Sigmoid colon (tissue), 7 donors: ENCODE data around the gene HNRNPA3. TPM values are rescaled to one million over a fixed set of nuclear protein-coding genes. Genes with fewer than 3 reads are reported as not detected.
A peak's percentile ranks its signal among the peaks of the same experiment; 100 is the strongest.
"Not testable (repeated sequence)": the region's sequence is repeated elsewhere in the genome, so short reads cannot be mapped to it uniquely, and the experiment has no call there.

Source experiments
- DNase-seq: peaks from one replicate; pipeline ENCODE4 v3.0.0-alpha.2; 2019
- H3K27ac ChIP-seq, 4 donors: fragments of 200-600 bp; sonication (generic); one replicate each; pipeline ENCODE4 v1.5.1; 2016 to 2019; ENCODE audit warnings: mild to moderate bottlenecking in 1 of 4
- H3K27me3 ChIP-seq, 3 donors: fragments of 200-600 bp; sonication (generic); one replicate each; pipeline ENCODE4 v1.5.1; 2019; ENCODE audit warnings: mild to moderate bottlenecking in 1 of 3
- H3K36me3 ChIP-seq, 4 donors: fragments of 200-600 bp; sonication (generic); one replicate each; pipeline ENCODE4 v1.5.1; 2016 to 2019
- H3K4me1 ChIP-seq, 4 donors: fragments of 200-600 bp; sonication (generic); one replicate each; pipeline ENCODE4 v1.5.1; 2017 to 2019
- H3K4me3 ChIP-seq, 4 donors: fragments of 200-600 bp; sonication (generic); one replicate each; pipeline ENCODE4 v1.5.1; 2017 to 2019; ENCODE audit warnings: mild to moderate bottlenecking in 2 of 4, moderate library complexity in 1 of 4
- H3K9me3 ChIP-seq, 4 donors: fragments of 200-600 bp in 3 of 4; sonication (generic) in 3 of 4; one replicate each; pipeline versions ENCODE4 v1.5.1 to v1.6.1; 2013 to 2019
- CTCF ChIP-seq, 4 experiments: fragments of 450-650 bp in 3 of 4; fragments of 200-600 bp in 1 of 4; IDR thresholded peaks; one replicate each; pipeline ENCODE4 v1.5.1; 2016 to 2019; ENCODE audit warnings: antibody characterized with exemption in 4 of 4, mild to moderate bottlenecking in 3 of 4, moderate library complexity in 2 of 4
- EP300 ChIP-seq, 4 donors: sonication (generic); formaldehyde crosslinking; IDR thresholded peaks; one replicate each; pipeline ENCODE4 v1.6.1; 2017; ENCODE audit warnings: antibody characterized with exemption in 4 of 4
- POLR2A ChIP-seq, 2 donors: fragments of 450-650 bp; IDR thresholded peaks; one replicate each; pipeline ENCODE4 v1.6.1; 2016; ENCODE audit warnings: antibody characterized with exemption in 2 of 2, mild to moderate bottlenecking in 2 of 2, moderate library complexity in 2 of 2
- POLR2AphosphoS5 ChIP-seq, 4 donors: sonication (generic); formaldehyde crosslinking; IDR thresholded peaks; one replicate each; pipeline ENCODE4 v1.6.1; 2017; ENCODE audit warnings: antibody characterized with exemption in 4 of 4
- WGBS, 2 donors: extraction: QIAGEN DNeasy Blood & Tissue Kit; methylation state at CpG; one replicate each; pipeline ENCODE4 v1.1.7; 2013; 5-methylcytosine and 5-hydroxymethylcytosine counted together
- intact Hi-C: fragments of 100-400 bp; cut with DNase I; formaldehyde crosslinking; loops from one replicate; pipeline ENCODE4 v1.15.1; 2023
- polyA plus RNA-seq, 3 donors: library from polyadenylated mRNA; stranded (reverse); fragments of 200-250 nt; gene quantifications; one replicate each; pipeline ENCODE4 v1.2.3, GENCODE V29; 2013
- total RNA-seq, 4 donors: library from RNA; depleted of rRNA; stranded (reverse); fragments of >200 nt; gene quantifications; one replicate each; pipeline ENCODE4 v1.1.0, GENCODE V29; 2016
- donor health status: healthy with polysubstance abuse.
- donor health status: Bipolar disorder and iron deficiency.
- donor health status: healthy.

HNRNPA3 gene
- total and polyA plus RNA-seq, 7 donors, result 69.2 to 261 (median 82.1) TPM

- DNase-seq, result no peak
- WGBS, 2 donors, result 87 to 88% methylated on average over 1 of the region's 1 CpG
- H3K4me1 ChIP-seq, result no peaks in the 10 kb centered on the region
Observed at GRCh38 chr2:177195194-177195593, 17.4 kb upstream of the HNRNPA3 start.

GRCh38 chr2:177200419-177200818 lies 12.2 kb upstream of the HNRNPA3 start:
- H3K4me3 ChIP-seq, H3K4me1 ChIP-seq, intact Hi-C loops, H3K36me3 ChIP-seq, H3K27ac ChIP-seq, H3K27me3 ChIP-seq, DNase-seq, H3K9me3 ChIP-seq: not testable (repeated sequence)
- 95 to 97% methylated on average over 7 of the region's 7 CpGs for WGBS, 2 donors

More at GRCh38 chr2:177195194-177195593, 17.4 kb upstream of the HNRNPA3 start:
- Histone ChIP-seq H3K9me3 (no peaks in the 10 kb centered on the region), H3K4me3 (no peak overlapping the region), H3K27ac (no peak overlapping the region), H3K36me3 (no peaks in the 10 kb centered on the region), H3K27me3 (no peaks in the 10 kb centered on the region)
- TF ChIP-seq EP300 (IDR thresholded peaks at IDR 0.05) (no peak), POLR2A (IDR thresholded peaks at IDR 0.05) (no peak), CTCF (IDR thresholded peaks at IDR 0.05) (no peak), POLR2AphosphoS5 (IDR thresholded peaks at IDR 0.05) (no peak)
- intact Hi-C loops, result no loop called here

- intact Hi-C loops, result no loop called here
- 54 to 55% methylated on average over 3 of the region's 3 CpGs for WGBS, 2 donors
- H3K9me3 ChIP-seq, result no peaks in the 10 kb centered on the region
- H3K27me3 ChIP-seq, result no peaks in the 10 kb centered on the region
- no peak for DNase-seq
- peaks cover 0 to 6% (median 3%) of the 10 kb centered on the region in 4 donors for H3K4me1 ChIP-seq
- peak overlapping the region in 1 of 4 donors; percentile 43 for H3K27ac ChIP-seq
- no peak for TF ChIP-seq CTCF (IDR thresholded peaks at IDR 0.05)
- TF ChIP-seq EP300 (IDR thresholded peaks at IDR 0.05), result no peak
- no peak for TF ChIP-seq POLR2AphosphoS5 (IDR thresholded peaks at IDR 0.05)
- no peak for TF ChIP-seq POLR2A (IDR thresholded peaks at IDR 0.05)
- H3K36me3 ChIP-seq, result no peaks in the 10 kb centered on the region
- no peak overlapping the region for H3K4me3 ChIP-seq
Observed at GRCh38 chr2:177201919-177202346, 10.7 kb upstream of the HNRNPA3 start.

GRCh38 chr2:177204417-177204816 lies 8.2 kb upstream of the HNRNPA3 start:
- H3K27ac ChIP-seq, result no peak overlapping the region
- intact Hi-C loops, result no loop called here
- WGBS, 2 donors, result 91% methylated on average over 3 of the region's 3 CpGs

GRCh38 chr2:177207101-177207500 lies 5.5 kb upstream of the HNRNPA3 start:
- no peak for DNase-seq
- no peaks in the 10 kb centered on the region for H3K9me3 ChIP-seq
- H3K36me3 ChIP-seq, result no peaks in the 10 kb centered on the region
- 77 to 79% methylated on average over 2 of the region's 2 CpGs for WGBS, 2 donors
- H3K27ac ChIP-seq, result no peak overlapping the region
- peaks cover 0 to 15% (median 13%) of the 10 kb centered on the region in 4 donors for H3K4me1 ChIP-seq
- H3K27me3 ChIP-seq, result no peaks in the 10 kb centered on the region
- no peak for TF ChIP-seq POLR2A (IDR thresholded peaks at IDR 0.05)
- no peak for TF ChIP-seq EP300 (IDR thresholded peaks at IDR 0.05)
- no peak for TF ChIP-seq POLR2AphosphoS5 (IDR thresholded peaks at IDR 0.05)
- no peak for TF ChIP-seq CTCF (IDR thresholded peaks at IDR 0.05)
- intact Hi-C loops, result no loop called here
- H3K4me3 ChIP-seq, result no peak overlapping the region

More at GRCh38 chr2:177204417-177204816, 8.2 kb upstream of the HNRNPA3 start:
- H3K27me3 ChIP-seq, result no peaks in the 10 kb centered on the region
- no peak for TF ChIP-seq EP300 (IDR thresholded peaks at IDR 0.05)
- TF ChIP-seq CTCF (IDR thresholded peaks at IDR 0.05), result no peak
- TF ChIP-seq POLR2A (IDR thresholded peaks at IDR 0.05), result no peak
- TF ChIP-seq POLR2AphosphoS5 (IDR thresholded peaks at IDR 0.05), result no peak
- no peaks in the 10 kb centered on the region for H3K36me3 ChIP-seq
- H3K4me1 ChIP-seq, result peaks cover 0 to 6% (median 3%) of the 10 kb centered on the region in 4 donors
- H3K4me3 ChIP-seq, result no peak overlapping the region
- DNase-seq, result no peak
- H3K9me3 ChIP-seq, result no peaks in the 10 kb centered on the region
